B cell (primary cell): ENCODE data around the gene ZWILCH. TPM values are rescaled to one million over a fixed set of nuclear protein-coding genes. Genes with fewer than 3 reads are reported as not detected.

Source experiments
- ATAC-seq: fragments of 200-7000 bp; cut with Tn5 transposase; one replicate; pipeline ENCODE4 v1.10.0; 2021; ENCODE audit warnings: low read depth, mild to moderate bottlenecking, moderate number of reproducible peaks, moderate library complexity
- CTCF ChIA-PET: fragments of 350-600 bp; sonication (Branson Sonifier 250); formaldehyde crosslinking; loops from one replicate; lab custom pipeline; 2021; ENCODE audit warnings: antibody characterized with exemption, inconsistent platforms; lab: Charles Lee
- POLR2A ChIA-PET: fragments of 350-600 bp; sonication (Branson Sonifier 250); formaldehyde crosslinking; loops from one replicate; lab custom pipeline; 2021; ENCODE audit warnings: antibody characterized with exemption; lab: Charles Lee
- DNase-seq: peaks from one replicate; pipeline ENCODE4 v3.0.0; 2013
- H2AFZ ChIP-seq: 2 replicates; pipeline ENCODE4 v1.6.1; 2012; ENCODE audit warnings: mild to moderate bottlenecking, low read depth, low read length; ENCODE audit not compliant: insufficient read depth, poor library complexity, severe bottlenecking
- H3K27ac ChIP-seq, 2 donors: 1 replicate in 1 of 2; 2 replicates in 1 of 2; pipeline ENCODE4 v1.5.1; 2012 to 2013; ENCODE audit warnings: low read length in 2 of 2, mild to moderate bottlenecking in 2 of 2, moderate library complexity in 1 of 2
- H3K27me3 ChIP-seq, 4 experiments: fragments of 200-600 bp in 1 of 4; sonication (generic) in 1 of 4; replicated peaks in 1 of 4; 1 replicate in 2 of 4; 2 replicates in 2 of 4; pipeline versions ENCODE4 v1.6.1 to v1.7.0; 2013 to 2016; ENCODE audit warnings: low read length in 3 of 4, mild to moderate bottlenecking in 2 of 4, mixed read lengths in 1 of 4, moderate library complexity in 1 of 4; ENCODE audit not compliant: insufficient read depth in 4 of 4, control insufficient read depth in 3 of 4; ENCODE audit errors: control extremely low read depth in 1 of 4
- H3K36me3 ChIP-seq, 2 experiments: replicated peaks in 1 of 2; 1 replicate in 1 of 2; 2 replicates in 1 of 2; pipeline versions ENCODE4 v1.6.1 to v1.7.1; 2013; ENCODE audit warnings: low read length in 1 of 2; ENCODE audit not compliant: insufficient read depth in 2 of 2, control insufficient read depth in 1 of 2; ENCODE audit errors: control extremely low read depth in 1 of 2, extremely low read depth in 1 of 2
- H3K4me1 ChIP-seq, 2 donors: fragments of 200-600 bp in 1 of 2; sonication (generic) in 1 of 2; 1 replicate in 1 of 2; 2 replicates in 1 of 2; pipeline versions ENCODE4 v1.5.1 to v1.6.1; 2013 to 2017; ENCODE audit warnings: low read length in 2 of 2; ENCODE audit not compliant: control insufficient read depth in 2 of 2, insufficient read depth in 2 of 2
- H3K4me2 ChIP-seq: replicated peaks from 2 replicates; pipeline ENCODE3; 2012; ENCODE audit warnings: mild to moderate bottlenecking, low read depth, low read length; ENCODE audit not compliant: poor library complexity, severe bottlenecking
- H3K4me3 ChIP-seq, 5 experiments: fragments of 200-600 bp in 1 of 5; sonication (generic) in 1 of 5; 1 replicate in 3 of 5; 2 replicates in 2 of 5; pipeline versions ENCODE4 v1.5.1 to v1.7.0; 2011 to 2016; ENCODE audit warnings: low read length in 4 of 5, mild to moderate bottlenecking in 4 of 5, low read depth in 2 of 5, control low read depth in 1 of 5, moderate library complexity in 1 of 5; ENCODE audit not compliant: insufficient read depth in 1 of 5; ENCODE audit errors: control extremely low read depth in 1 of 5, extremely low read depth in 1 of 5
- H3K79me2 ChIP-seq: fragments of 200-600 bp; sonication (generic); one replicate; pipeline ENCODE4 v1.6.0; 2016; ENCODE audit warnings: low read length; ENCODE audit not compliant: control insufficient read depth, insufficient read depth
- H3K9ac ChIP-seq: fragments of 200-600 bp; sonication (generic); 2 replicates; pipeline ENCODE4 v1.6.1; 2017; ENCODE audit warnings: mild to moderate bottlenecking, low read length, moderate library complexity
- H3K9me3 ChIP-seq, 3 donors: one replicate each; pipeline versions ENCODE4 v1.6.1 to v1.7.1; 2013; ENCODE audit warnings: low read length in 2 of 3; ENCODE audit not compliant: control insufficient read depth in 2 of 3, insufficient read depth in 1 of 3; ENCODE audit errors: control extremely low read depth in 1 of 3
- H4K20me1 ChIP-seq: 2 replicates; pipeline ENCODE4 v1.6.0; 2012; ENCODE audit warnings: mild to moderate bottlenecking, low read length; ENCODE audit not compliant: insufficient read depth, control insufficient read depth, poor library complexity, severe bottlenecking
- H3K27ac Mint-ChIP-seq: one replicate; pipeline ENCODE4 v1.8.0; 2021; ENCODE audit warnings: mixed read lengths
- H3K27me3 Mint-ChIP-seq: one replicate; pipeline ENCODE4 v1.8.0; 2021; ENCODE audit warnings: mixed read lengths
- H3K4me1 Mint-ChIP-seq: one replicate; pipeline ENCODE4 v1.8.0; 2021; ENCODE audit warnings: mixed read lengths
- H3K4me3 Mint-ChIP-seq: one replicate; pipeline ENCODE4 v1.8.0; 2021; ENCODE audit warnings: mixed read lengths
- H3K9me3 Mint-ChIP-seq: one replicate; pipeline ENCODE4 v1.8.0; 2022; ENCODE audit warnings: mixed read lengths; ENCODE audit not compliant: insufficient read depth
- EZH2 ChIP-seq: IDR thresholded peaks from 2 replicates; pipeline ENCODE4 v1.6.1; 2012; ENCODE audit warnings: borderline replicate concordance, low read depth, mild to moderate bottlenecking, moderate library complexity, low read length; ENCODE audit not compliant: insufficient read depth, poor library complexity, severe bottlenecking
- WGBS: methylation state at CpG from one replicate; pipeline ENCODE4 v1.1.5; 2013; ENCODE audit warnings: missing lambda C conversion rate; ENCODE audit not compliant: insufficient coverage; 5-methylcytosine and 5-hydroxymethylcytosine counted together
- intact Hi-C: fragments of 100-400 bp; cut with micrococcal nuclease; formaldehyde crosslinking; loops from one replicate; pipeline ENCODE4 v1.10.0; 2022
- polyA plus RNA-seq: library from polyadenylated mRNA; depleted of rRNA; stranded (reverse); fragments of >200 nt; gene quantifications from 2 replicates; pipeline ENCODE4 v1.2.3, GENCODE V29; 2012
- total RNA-seq, 2 donors: library from RNA; stranded (reverse); fragments of 120-200 nt in 1 of 2; gene quantifications; 1 replicate in 1 of 2; 2 replicates in 1 of 2; pipeline versions ENCODE4 v1.2.3 to v1.2.4, GENCODE V29; 2013 to 2022
- TF ChIP-seq, protein P1 (sequence below): fragments of 200-600 bp; IDR thresholded peaks from one replicate; pipeline ENCODE4 v1.8.0; 2022; ENCODE audit warnings: antibody characterized with exemption, mild to moderate bottlenecking

ZWILCH gene
- total and polyA plus RNA-seq, 2 donors (not counting 1 experiment from before 2014, with no cell fraction given) = 2.8 to 11.3 TPM

DNA sequence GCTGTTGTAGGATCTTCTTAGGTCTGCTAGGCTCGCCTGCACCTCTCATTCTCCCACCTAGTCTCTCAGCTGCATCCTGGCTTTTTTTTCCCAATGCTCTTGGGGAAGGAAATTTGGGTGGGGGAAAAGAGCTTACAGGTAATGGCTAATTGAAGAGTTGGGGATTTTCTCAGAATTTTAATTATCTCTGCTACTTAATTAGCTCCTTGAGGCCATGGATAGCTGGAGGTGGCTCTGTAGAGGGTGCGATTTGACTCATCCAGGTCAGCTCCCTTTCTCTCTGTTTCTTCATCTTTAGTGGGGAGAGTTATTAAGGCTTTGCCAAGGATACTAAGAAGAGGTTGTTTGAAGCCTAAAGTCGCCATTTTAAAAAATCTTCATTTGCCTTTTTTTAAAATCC is 30.2 kb upstream of the ZWILCH start:
- no peak overlapping the region for H2AFZ ChIP-seq
- ChIA-PET POLR2A (no interaction called here), CTCF (interaction anchor here (1.2 to 1.6 kb wide), 2 partner anchors 24 to 158 kb away, joined by 3 read pairs; no protein-coding TSS in a partner anchor)
- H3K9me3 ChIP-seq = no peaks in the 10 kb centered on the region
- intact Hi-C loops = no loop called here
- H3K79me2 ChIP-seq = no peaks in the 10 kb centered on the region
- no CpG with 5 or more reads among the region's 3 CpGs for WGBS
- H3K4me3 ChIP-seq = no peak overlapping the region
- no peak for TF ChIP-seq EZH2
- TF ChIP-seq, protein P1, sequence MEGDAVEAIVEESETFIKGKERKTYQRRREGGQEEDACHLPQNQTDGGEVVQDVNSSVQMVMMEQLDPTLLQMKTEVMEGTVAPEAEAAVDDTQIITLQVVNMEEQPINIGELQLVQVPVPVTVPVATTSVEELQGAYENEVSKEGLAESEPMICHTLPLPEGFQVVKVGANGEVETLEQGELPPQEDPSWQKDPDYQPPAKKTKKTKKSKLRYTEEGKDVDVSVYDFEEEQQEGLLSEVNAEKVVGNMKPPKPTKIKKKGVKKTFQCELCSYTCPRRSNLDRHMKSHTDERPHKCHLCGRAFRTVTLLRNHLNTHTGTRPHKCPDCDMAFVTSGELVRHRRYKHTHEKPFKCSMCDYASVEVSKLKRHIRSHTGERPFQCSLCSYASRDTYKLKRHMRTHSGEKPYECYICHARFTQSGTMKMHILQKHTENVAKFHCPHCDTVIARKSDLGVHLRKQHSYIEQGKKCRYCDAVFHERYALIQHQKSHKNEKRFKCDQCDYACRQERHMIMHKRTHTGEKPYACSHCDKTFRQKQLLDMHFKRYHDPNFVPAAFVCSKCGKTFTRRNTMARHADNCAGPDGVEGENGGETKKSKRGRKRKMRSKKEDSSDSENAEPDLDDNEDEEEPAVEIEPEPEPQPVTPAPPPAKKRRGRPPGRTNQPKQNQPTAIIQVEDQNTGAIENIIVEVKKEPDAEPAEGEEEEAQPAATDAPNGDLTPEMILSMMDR = no peak
- no peak for ATAC-seq
- Mint-ChIP-seq H3K27me3 (no peaks in the 10 kb centered on the region), H3K4me1 (peaks cover 16% of the 10 kb centered on the region), H3K27ac (no peak overlapping the region), H3K4me3 (no peak overlapping the region), H3K9me3 (no peaks in the 10 kb centered on the region)
- H3K4me1 ChIP-seq = peaks cover 11 to 17% of the 10 kb centered on the region in 2 donors
- H3K36me3 ChIP-seq = peaks cover 0 to 4% of the 10 kb centered on the region in 2 experiments
- no peak for DNase-seq
- no peak overlapping the region for H3K9ac ChIP-seq
- no peak overlapping the region for H3K4me2 ChIP-seq
- H3K27me3 ChIP-seq = no peaks in the 10 kb centered on the region
- no peaks in the 10 kb centered on the region for H4K20me1 ChIP-seq
- no peak overlapping the region for H3K27ac ChIP-seq

DNA sequence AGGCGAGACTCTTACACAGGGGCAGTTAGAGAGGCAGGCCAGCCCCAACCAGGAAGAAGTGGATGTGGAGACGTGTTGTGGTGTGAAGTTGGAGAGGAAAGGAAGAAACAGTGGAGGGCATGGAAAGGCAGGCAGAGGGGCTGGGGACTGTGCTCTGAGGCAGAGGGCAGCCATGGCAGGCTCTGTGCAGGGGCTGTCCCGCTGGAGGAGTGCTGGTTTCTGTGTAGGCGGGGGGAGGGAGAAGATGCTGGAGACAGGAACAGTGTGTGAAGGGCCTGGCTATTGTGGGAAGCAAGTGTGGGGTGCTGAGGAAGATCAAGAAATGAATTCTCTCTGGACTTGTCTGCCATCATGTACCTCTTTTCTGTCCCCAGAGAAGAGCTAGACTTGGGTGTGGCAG is 28.6 kb upstream of the ZWILCH start:
- ChIA-PET POLR2A (no interaction called here), CTCF (interaction anchor here (1.6 kb wide), 1 partner anchor 160 kb away, joined by 3 read pairs; no protein-coding TSS in a partner anchor)
- Histone ChIP-seq H3K4me1 (peaks cover 6 to 12% of the 10 kb centered on the region in 2 donors), H3K36me3 (peaks cover 0 to 6% of the 10 kb centered on the region in 2 experiments), H2AFZ (no peak overlapping the region), H3K9me3 (no peaks in the 10 kb centered on the region), H4K20me1 (no peaks in the 10 kb centered on the region), H3K27me3 (no peaks in the 10 kb centered on the region), H3K79me2 (no peaks in the 10 kb centered on the region), H3K27ac (no peak overlapping the region), H3K4me2 (no peak overlapping the region), H3K4me3 (no peak overlapping the region), H3K9ac (no peak overlapping the region)
- Mint-ChIP-seq H3K4me1 (peaks cover 10% of the 10 kb centered on the region), H3K9me3 (no peaks in the 10 kb centered on the region), H3K27ac (no peak overlapping the region), H3K4me3 (no peak overlapping the region), H3K27me3 (no peaks in the 10 kb centered on the region)
- intact Hi-C loops = no loop called here
- 98% methylated on average over 4 of the region's 4 CpGs for WGBS
- ATAC-seq = no peak
- DNase-seq = no peak
- TF ChIP-seq EZH2 = no peak
- TF ChIP-seq, protein P1 = no peak
